GM12892 (cell line): ENCODE results near the gene DTD1.

Source experiments
- POLR2A ChIP-seq: IDR thresholded peaks from 2 replicates; pipeline ENCODE4 v1.6.1; 2011; ENCODE audit warnings: low read depth, low read length, control low read depth
- POLR2AphosphoS5 ChIP-seq: IDR thresholded peaks from 2 replicates; pipeline ENCODE4 v1.6.1; 2011; ENCODE audit warnings: low read depth, low read length, control low read depth

- TF ChIP-seq POLR2A (no peak), POLR2AphosphoS5 (no peak)
Measured at GRCh38 chr20:18653736-18654447, 66.0 kb downstream of the DTD1 start.
